Natural killer cell treated with Interleukin-12 subunit alpha and Interleukin-12 subunit beta and Interleukin-15 and Interleukin-18, amount 100 ng/mL, for 72 hours (primary cell): ENCODE measurements around the gene SRSF3. TPM values are rescaled to one million over a fixed set of nuclear protein-coding genes. Genes with fewer than 3 reads are reported as not detected.
A peak's percentile ranks its signal among the peaks of the same experiment; 100 is the strongest.
"Not testable (repeated sequence)": the region's sequence is repeated elsewhere in the genome, so short reads cannot be mapped to it uniquely, and the experiment has no call there.

Experiments used
- ATAC-seq, 2 donors: fragments of 150-1000 bp; cut with Tn5 transposase in 1 of 2; sonication (Bioruptor Pico), chemical (Tn5 transposase) in 1 of 2; 2 replicates each; pipeline ENCODE4 v1.10.0; 2021
- DNase-seq: peaks from one replicate; pipeline ENCODE4 v3.0.0; 2022; ENCODE audit warnings: low spot score
- H3K27ac Mint-ChIP-seq, 2 donors: 1 replicate in 1 of 2; 2 replicates in 1 of 2; pipeline ENCODE4 v1.8.0; 2022; ENCODE audit warnings: mixed read lengths in 2 of 2, mild to moderate bottlenecking in 1 of 2, moderate library complexity in 1 of 2
- H3K27me3 Mint-ChIP-seq, 2 donors: 1 replicate in 1 of 2; 2 replicates in 1 of 2; pipeline ENCODE4 v1.8.0; 2022; ENCODE audit warnings: mixed read lengths in 2 of 2
- H3K36me3 Mint-ChIP-seq: one replicate; pipeline ENCODE4 v1.8.0; 2022; ENCODE audit warnings: mixed read lengths
- H3K4me1 Mint-ChIP-seq, 2 donors: 1 replicate in 1 of 2; 2 replicates in 1 of 2; pipeline ENCODE4 v1.8.0; 2022; ENCODE audit warnings: low read depth in 2 of 2, mixed read lengths in 2 of 2, mild to moderate bottlenecking in 1 of 2
- H3K4me3 Mint-ChIP-seq: one replicate; pipeline ENCODE4 v1.8.0; 2022; ENCODE audit warnings: mixed read lengths
- H3K9me3 Mint-ChIP-seq: 2 replicates; pipeline ENCODE4 v1.8.0; 2022; ENCODE audit warnings: mixed read lengths
- total RNA-seq, 2 donors: library from RNA; stranded (reverse); gene quantifications; one replicate each; pipeline ENCODE4 v1.2.3, GENCODE V29; 2022

The SRSF3 gene
- total RNA-seq, 2 donors from 2014 or later = 455 to 498 TPM

DNA sequence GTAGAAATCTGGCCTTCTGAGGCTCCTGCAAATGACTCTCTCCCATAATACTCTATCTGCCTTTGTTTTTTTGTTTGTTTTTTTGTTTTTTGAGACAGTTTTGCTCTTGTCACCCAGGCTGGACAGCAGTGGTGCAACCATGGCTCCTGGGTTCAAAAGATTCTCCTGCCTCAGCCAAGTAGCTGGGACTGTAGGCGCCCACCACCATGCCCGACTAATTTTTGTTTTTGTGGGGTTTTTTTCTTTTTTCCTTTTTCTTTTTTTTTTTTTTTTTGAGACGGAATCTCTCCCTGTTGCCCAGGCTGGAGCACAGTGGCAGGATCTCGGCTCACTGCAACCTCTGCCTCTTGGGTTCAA, 30.3 kb upstream of the SRSF3 start:
- Mint-ChIP-seq H3K4me3 (no peak overlapping the region), H3K36me3 (no peaks in the 10 kb centered on the region), H3K9me3 (no peaks in the 10 kb centered on the region), H3K27ac (no peak overlapping the region), H3K4me1 (no peaks in the 10 kb centered on the region), H3K27me3 (peaks cover 7 to 10% of the 10 kb centered on the region in 2 donors)
- no peak for DNase-seq
- no peak for ATAC-seq

GRCh38 chr6:36566418-36566905, 27.7 kb upstream of the SRSF3 start:
- no peak overlapping the region for H3K27ac Mint-ChIP-seq
- ATAC-seq = no peak
- H3K4me1 Mint-ChIP-seq = peaks cover 0 to 3% of the 10 kb centered on the region in 2 donors

DNA sequence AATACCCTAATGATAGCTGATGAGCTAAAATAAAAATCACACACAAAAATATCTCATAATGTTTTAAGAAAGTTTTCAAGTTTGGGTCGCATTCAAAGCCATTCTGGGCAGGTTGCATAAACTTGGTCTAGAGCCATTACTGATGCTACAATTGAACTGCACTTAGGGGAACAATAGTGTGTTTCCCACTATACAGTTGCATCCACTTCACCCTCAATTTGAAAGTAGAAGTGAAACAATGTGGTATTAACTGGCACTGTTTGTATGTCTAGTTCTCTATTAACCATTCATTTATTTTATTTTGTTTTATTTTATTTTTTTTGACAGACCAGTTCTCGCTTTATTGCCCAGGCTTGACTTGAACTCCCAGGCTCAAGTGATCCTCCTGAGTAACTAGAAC, 23.9 kb upstream of the SRSF3 start:
- Mint-ChIP-seq H3K27me3 (no peaks in the 10 kb centered on the region), H3K36me3 (no peaks in the 10 kb centered on the region), H3K4me1 (peaks cover 0 to 3% of the 10 kb centered on the region in 2 donors), H3K4me3 (no peak overlapping the region), H3K27ac (no peak overlapping the region), H3K9me3 (no peaks in the 10 kb centered on the region)
- ATAC-seq (peak; percentile 75 to 82), DNase-seq (no peak)

More at GRCh38 chr6:36566418-36566905, 27.7 kb upstream of the SRSF3 start:
- H3K4me3 Mint-ChIP-seq = no peak overlapping the region
- DNase-seq = no peak
- H3K27me3 Mint-ChIP-seq = peaks cover 3 to 7% of the 10 kb centered on the region in 2 donors
- H3K9me3 Mint-ChIP-seq = no peaks in the 10 kb centered on the region
- H3K36me3 Mint-ChIP-seq = no peaks in the 10 kb centered on the region

GRCh38 chr6:36571122-36572043, 22.8 kb upstream of the SRSF3 start:
- H3K4me1 Mint-ChIP-seq = peaks cover 0 to 3% of the 10 kb centered on the region in 2 donors
- no peak overlapping the region for H3K4me3 Mint-ChIP-seq
- H3K27ac Mint-ChIP-seq = no peak overlapping the region
- H3K9me3 Mint-ChIP-seq = no peaks in the 10 kb centered on the region
- ATAC-seq (no peak), DNase-seq (no peak)
- no peaks in the 10 kb centered on the region for H3K27me3 Mint-ChIP-seq
- no peaks in the 10 kb centered on the region for H3K36me3 Mint-ChIP-seq

- H3K27me3 Mint-ChIP-seq = not testable (repeated sequence)
Measured at GRCh38 chr6:36572353-36573311, 21.5 kb upstream of the SRSF3 start.

DNA sequence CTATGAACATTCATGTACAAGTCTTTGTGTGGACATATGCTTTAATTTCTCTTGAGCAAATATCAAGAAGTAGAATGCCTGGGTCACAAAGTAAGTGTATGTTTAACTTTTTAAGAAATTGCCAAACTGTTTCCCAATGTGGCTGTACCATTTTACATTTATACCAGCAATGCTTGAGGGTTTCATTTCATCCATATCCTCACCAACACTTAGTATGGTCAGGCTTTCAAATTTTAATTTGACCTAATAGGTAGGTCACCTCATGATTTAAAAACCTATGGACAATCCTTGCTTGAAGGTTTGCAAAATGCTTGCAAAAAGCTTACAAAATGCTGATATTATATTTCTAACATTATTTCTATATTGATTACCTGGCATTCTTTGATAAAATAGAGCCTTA, 19.5 kb upstream of the SRSF3 start:
- DNase-seq = no peak
- ATAC-seq = no peak
- Mint-ChIP-seq H3K4me3 (no peak overlapping the region), H3K27me3 (no peaks in the 10 kb centered on the region), H3K4me1 (peaks cover 0 to 7% of the 10 kb centered on the region in 2 donors), H3K27ac (no peak overlapping the region), H3K36me3 (no peaks in the 10 kb centered on the region), H3K9me3 (no peaks in the 10 kb centered on the region)

More at GRCh38 chr6:36572353-36573311, 21.5 kb upstream of the SRSF3 start:
- DNase-seq, H3K4me1 Mint-ChIP-seq, H3K36me3 Mint-ChIP-seq, H3K4me3 Mint-ChIP-seq, H3K9me3 Mint-ChIP-seq, ATAC-seq, H3K27ac Mint-ChIP-seq: not testable (repeated sequence)

GRCh38 chr6:36576578-36576977, 17.6 kb upstream of the SRSF3 start:
- Mint-ChIP-seq H3K27me3 (no peaks in the 10 kb centered on the region), H3K9me3 (no peaks in the 10 kb centered on the region), H3K4me3 (no peak overlapping the region), H3K4me1 (peaks cover 0 to 6% of the 10 kb centered on the region in 2 donors), H3K36me3 (no peaks in the 10 kb centered on the region), H3K27ac (no peak overlapping the region)
- ATAC-seq = no peak
- no peak for DNase-seq

GRCh38 chr6:36577301-36577700, 16.9 kb upstream of the SRSF3 start:
- Mint-ChIP-seq H3K36me3 (no peaks in the 10 kb centered on the region), H3K4me3 (no peak overlapping the region), H3K9me3 (no peaks in the 10 kb centered on the region), H3K4me1 (peaks cover 0 to 6% of the 10 kb centered on the region in 2 donors), H3K27ac (no peak overlapping the region), H3K27me3 (no peaks in the 10 kb centered on the region)
- no peak for ATAC-seq
- DNase-seq = no peak

DNA sequence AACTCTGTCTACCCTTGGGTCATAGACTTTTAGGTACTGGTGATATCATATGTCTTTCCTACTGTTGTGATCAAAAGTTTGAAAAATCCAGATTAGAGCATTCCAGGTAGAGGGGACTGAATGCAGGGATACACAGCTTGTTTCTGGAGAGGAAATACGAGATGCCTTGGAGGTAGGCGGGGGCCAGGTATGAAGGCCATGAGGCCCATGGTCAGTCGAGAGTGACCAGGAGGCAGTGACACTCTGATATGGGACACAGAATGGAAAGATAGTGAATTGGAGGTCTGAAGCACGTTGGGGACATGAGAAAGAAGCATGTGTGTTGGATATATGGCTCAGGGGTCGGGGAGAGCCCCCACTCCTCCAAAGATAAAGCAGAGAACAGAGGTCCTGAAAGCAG, 16.1 kb upstream of the SRSF3 start:
- no peak for ATAC-seq
- no peaks in the 10 kb centered on the region for H3K36me3 Mint-ChIP-seq

GRCh38 chr6:36578431-36578830, 15.7 kb upstream of the SRSF3 start:
- Mint-ChIP-seq H3K36me3 (no peaks in the 10 kb centered on the region), H3K27ac (no peak overlapping the region), H3K4me3 (no peak overlapping the region), H3K27me3 (no peaks in the 10 kb centered on the region), H3K9me3 (no peaks in the 10 kb centered on the region), H3K4me1 (peaks cover 0 to 6% of the 10 kb centered on the region in 2 donors)
- DNase-seq (no peak), ATAC-seq (no peak)

More for the DNA sequence above, 16.1 kb upstream of the SRSF3 start:
- peaks cover 0 to 6% of the 10 kb centered on the region in 2 donors for H3K4me1 Mint-ChIP-seq
- no peaks in the 10 kb centered on the region for H3K27me3 Mint-ChIP-seq
- no peak overlapping the region for H3K4me3 Mint-ChIP-seq
- no peaks in the 10 kb centered on the region for H3K9me3 Mint-ChIP-seq
- DNase-seq = no peak
- H3K27ac Mint-ChIP-seq = no peak overlapping the region

DNA sequence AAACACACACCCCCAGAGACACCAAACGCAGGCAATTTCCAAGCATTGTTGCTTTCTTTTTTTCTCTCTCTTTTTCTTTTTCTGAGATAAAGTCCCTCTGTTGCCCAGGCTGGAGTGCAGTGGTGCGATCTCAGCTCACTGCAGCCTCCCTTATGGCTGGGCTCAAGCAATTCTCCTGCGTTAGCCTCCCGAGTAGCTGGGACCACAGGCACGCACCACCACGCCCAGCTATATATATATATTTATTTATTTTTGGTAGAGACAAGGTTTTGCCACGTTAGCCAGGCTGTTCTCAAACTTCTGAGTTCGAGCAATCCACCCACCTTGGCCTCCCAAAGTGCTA, 14.0 kb upstream of the SRSF3 start:
- H3K4me3 Mint-ChIP-seq = no peak overlapping the region
- no peak overlapping the region for H3K27ac Mint-ChIP-seq
- peaks cover 0 to 6% of the 10 kb centered on the region in 2 donors for H3K4me1 Mint-ChIP-seq
- no peaks in the 10 kb centered on the region for H3K36me3 Mint-ChIP-seq
- no peaks in the 10 kb centered on the region for H3K9me3 Mint-ChIP-seq
- no peaks in the 10 kb centered on the region for H3K27me3 Mint-ChIP-seq
- no peak for ATAC-seq
- DNase-seq = no peak

GRCh38 chr6:36581716-36582115, 12.4 kb upstream of the SRSF3 start:
- H3K27me3 Mint-ChIP-seq = no peaks in the 10 kb centered on the region
- DNase-seq (no peak), ATAC-seq (no peak)
- no peaks in the 10 kb centered on the region for H3K36me3 Mint-ChIP-seq
- H3K4me3 Mint-ChIP-seq = no peak overlapping the region
- H3K27ac Mint-ChIP-seq = no peak overlapping the region
- no peaks in the 10 kb centered on the region for H3K9me3 Mint-ChIP-seq
- H3K4me1 Mint-ChIP-seq = peaks cover 0 to 6% of the 10 kb centered on the region in 2 donors

- no peaks in the 10 kb centered on the region for H3K36me3 Mint-ChIP-seq
- no peak overlapping the region for H3K27ac Mint-ChIP-seq
- no peak for ATAC-seq
- H3K4me3 Mint-ChIP-seq = no peak overlapping the region
- H3K9me3 Mint-ChIP-seq = no peaks in the 10 kb centered on the region
- no peak for DNase-seq
- no peaks in the 10 kb centered on the region for H3K27me3 Mint-ChIP-seq
- peaks cover 0 to 6% of the 10 kb centered on the region in 2 donors for H3K4me1 Mint-ChIP-seq
Measured at GRCh38 chr6:36586606-36587005, 7.6 kb upstream of the SRSF3 start.

GRCh38 chr6:36589025-36589400, 5.1 kb upstream of the SRSF3 start:
- H3K27me3 Mint-ChIP-seq, H3K9me3 Mint-ChIP-seq, ATAC-seq, DNase-seq, H3K36me3 Mint-ChIP-seq, H3K4me3 Mint-ChIP-seq, H3K27ac Mint-ChIP-seq: not testable (repeated sequence)
- H3K4me1 Mint-ChIP-seq = peaks cover 10 to 20% of the 10 kb centered on the region in 2 donors
